ENCODE data around the gene ASAP2.

Gene ASAP2

GRCh38 chr2:9184361-9184760 is 22.3 kb upstream of the ASAP2 start:
- no peak for DNase-seq

- DNase-seq, result peak; percentile 63
These were observed 18.9 kb upstream of the ASAP2 start for GRCh38 chr2:9187620-9188214.

DNA sequence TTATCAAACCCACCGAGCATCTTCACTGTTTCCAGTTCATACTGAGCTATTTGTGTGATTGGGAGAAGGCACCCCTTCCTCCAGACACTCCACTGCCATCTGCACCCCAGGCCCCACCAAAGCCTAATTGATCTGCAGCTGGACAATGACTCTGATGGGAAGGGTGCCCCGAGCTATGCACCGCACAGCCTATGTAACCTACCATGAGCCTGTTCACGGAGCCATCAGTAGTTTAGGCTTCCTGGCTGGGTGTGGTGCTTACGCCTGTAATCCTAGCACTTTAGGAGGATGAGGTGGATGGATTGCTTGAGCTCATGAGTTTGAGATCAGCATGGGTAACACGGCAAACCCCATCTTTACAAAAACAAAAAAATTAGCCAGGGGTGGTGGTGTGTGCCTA is 17.8 kb upstream of the ASAP2 start:
- DNase-seq, result no peak

DNA sequence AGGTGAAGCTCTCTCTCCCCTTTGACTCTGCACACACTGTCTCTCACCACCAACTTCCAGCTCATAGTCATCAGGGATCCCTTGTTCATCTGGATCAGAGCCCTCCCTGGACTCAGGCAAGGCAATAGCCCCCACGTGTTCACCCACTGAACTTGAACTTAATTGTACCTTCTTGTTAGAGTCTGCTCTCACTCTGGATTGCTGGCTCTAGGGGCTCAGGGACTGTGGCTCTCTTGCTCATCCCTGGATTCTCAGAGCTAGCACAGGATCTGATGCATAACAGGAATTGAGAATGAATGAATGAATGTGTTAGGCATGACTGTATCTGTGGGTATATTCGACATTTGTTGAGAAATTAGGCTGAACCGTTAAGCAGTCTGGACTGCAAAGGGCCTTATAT is 16.7 kb upstream of the ASAP2 start:
- no peak for DNase-seq

DNA sequence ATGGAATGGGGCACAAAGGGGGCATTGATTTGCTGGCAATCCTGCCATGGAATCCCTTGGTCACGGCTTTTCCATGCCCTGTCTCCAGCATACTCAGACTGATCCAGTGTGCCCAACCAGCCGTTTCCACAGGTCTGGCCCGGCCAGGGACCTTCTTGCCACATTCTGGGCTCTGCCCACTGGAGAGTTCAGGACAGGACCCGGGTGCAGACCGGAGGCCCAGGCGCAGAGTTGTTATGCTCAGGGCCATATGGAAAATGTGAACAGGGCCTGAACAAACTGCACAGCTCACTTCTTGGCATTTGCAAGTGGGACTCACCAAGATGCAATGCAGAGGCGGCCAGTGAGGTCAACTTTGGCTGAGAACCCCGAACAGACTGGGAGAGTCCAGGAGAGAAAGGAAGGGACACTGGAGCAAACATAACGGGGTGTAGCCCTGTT is 15.6 kb upstream of the ASAP2 start:
- DNase-seq, result peak; percentile 83

DNA sequence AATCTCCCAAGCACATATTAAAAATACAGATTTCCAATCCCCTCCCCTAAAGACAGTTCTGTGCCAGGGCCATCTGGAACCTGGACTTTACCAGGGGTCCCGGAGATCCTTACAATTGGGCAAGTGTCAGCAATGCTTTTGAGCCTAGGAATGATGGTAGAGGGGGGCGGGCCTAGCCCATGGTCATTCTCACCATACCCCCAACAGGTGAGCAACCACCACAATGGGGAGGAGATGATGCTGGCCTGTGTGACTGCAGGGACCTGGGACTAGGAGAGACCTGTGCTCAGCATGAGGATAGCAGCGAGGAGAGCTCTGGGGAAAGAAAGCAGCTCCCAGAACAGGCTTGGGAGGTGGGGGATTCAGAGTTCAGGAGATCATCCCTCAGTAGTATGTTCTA is 13.9 kb upstream of the ASAP2 start:
- no peak for DNase-seq

DNA sequence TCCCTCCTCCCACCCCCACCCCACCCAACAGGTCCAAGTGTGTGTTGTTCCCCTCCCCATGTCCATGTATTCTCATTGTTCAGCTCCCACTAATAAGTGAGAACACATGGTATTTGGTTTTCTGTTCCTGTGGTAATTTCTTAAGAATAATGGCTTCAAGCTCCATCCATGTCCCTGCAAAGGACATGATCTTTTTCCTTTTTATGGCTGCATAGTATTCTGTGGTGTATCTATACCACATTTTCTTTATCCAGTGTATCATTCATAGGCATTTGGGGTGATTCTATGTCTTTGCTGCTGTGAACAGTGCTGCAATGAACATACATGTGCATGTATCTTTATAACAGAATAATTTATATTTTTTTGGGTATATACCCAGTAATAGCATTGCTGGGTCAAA is 12.3 kb upstream of the ASAP2 start:
- DNase-seq, result no peak

- no peak for DNase-seq
These were observed 10.0 kb upstream of the ASAP2 start for GRCh38 chr2:9196637-9197036.

DNA sequence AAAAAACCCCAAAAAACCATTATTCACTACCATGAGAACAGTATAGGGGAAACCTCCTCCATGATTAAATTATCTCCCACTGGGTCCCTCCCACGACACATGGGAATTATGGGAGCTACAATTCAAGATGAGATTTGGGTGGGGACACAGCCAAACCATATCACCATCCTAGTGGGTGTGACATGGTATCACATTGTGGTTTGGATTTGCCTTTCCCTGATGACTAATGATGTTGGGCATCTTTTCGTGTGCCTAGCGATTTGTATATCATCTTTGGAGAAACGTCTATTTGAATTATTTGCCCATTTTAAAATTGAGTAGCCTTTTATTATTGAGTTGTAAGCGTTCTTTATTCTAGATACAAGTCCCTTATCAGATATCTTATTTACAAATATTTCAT is 8.7 kb upstream of the ASAP2 start:
- DNase-seq, result no peak

- peak; percentile 46 for DNase-seq
These were observed 6.6 kb upstream of the ASAP2 start for GRCh38 chr2:9199716-9200632.

DNA sequence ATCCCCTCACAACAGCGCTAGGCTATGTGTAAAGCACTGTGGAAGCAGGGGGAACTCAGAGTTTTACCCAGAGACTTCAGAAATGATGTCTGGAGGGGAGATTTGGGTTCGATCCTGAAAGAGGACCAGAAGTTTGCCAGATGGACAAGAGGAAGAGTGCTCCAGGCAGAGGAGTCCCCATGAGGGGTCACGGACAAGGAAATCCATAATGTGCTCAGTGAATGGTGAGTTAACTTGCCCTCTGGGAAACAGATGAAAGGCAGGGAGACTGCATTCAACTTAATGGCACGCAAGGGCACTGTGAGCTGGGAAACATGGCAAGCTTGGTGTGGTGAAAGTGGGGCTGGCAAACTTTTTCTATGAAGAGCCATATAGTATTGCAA is 6.0 kb upstream of the ASAP2 start:
- no peak for DNase-seq

- peak; percentile 69 for DNase-seq
These were observed 5.3 kb upstream of the ASAP2 start for GRCh38 chr2:9201185-9201891.

- no peak for DNase-seq
These were observed 3.6 kb upstream of the ASAP2 start for GRCh38 chr2:9203006-9203405.

- no peak for DNase-seq
These were observed 2.7 kb upstream of the ASAP2 start for GRCh38 chr2:9203876-9204275.

DNA sequence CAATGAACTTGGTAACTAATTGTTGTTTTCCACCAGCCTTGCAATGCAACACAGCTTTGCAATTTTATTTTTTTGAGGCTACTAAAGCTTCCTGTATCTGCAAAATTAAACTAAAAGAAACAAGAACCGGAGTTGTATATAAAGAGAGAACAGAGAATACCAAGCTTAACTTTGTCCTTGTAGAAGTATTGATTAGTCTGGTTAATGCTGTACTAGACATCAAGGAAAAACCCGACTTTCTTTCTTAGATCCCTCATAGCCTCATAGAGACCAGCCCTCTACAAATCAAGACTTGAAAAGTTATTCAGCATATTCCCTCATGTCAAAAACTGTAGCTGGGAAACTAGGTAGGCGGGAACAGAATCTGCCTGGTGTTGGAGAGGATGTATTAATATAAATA is 1.7 kb upstream of the ASAP2 start:
- DNase-seq, result no peak

- DNase-seq, result no peak
These were observed 1.1 kb upstream of the ASAP2 start for GRCh38 chr2:9205486-9205885.

DNA sequence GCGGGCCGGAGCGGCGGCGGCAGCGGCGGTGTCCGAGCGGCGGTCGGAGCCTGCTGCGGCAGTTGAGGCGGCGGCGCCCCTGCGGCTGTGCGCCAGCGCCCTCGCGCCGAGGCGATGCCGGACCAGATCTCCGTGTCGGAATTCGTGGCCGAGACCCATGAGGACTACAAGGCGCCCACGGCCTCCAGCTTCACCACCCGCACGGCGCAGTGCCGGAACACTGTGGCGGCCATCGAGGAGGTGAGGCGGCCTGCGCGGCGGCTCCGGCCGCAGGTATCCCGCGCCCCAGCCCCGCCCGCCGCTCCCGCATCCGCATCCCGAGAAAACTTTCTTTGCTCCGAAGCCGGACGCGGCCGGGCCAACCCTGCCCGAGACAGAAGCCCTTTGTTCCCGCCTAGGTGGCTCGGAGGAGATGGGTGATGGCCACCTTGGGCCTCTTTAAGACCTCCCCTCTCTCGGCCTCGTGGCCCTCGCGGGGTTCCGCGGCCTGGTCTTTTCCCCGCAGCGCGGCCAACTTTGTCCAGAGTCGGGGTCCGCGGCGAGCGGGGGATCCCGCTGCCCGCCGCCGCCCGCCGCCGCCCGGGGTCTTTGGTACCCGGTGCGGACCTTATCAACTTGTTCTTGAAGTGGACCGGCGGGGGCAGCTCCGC is 504 bp downstream of the ASAP2 start:
- DNase-seq, result peak; percentile 31

DNA sequence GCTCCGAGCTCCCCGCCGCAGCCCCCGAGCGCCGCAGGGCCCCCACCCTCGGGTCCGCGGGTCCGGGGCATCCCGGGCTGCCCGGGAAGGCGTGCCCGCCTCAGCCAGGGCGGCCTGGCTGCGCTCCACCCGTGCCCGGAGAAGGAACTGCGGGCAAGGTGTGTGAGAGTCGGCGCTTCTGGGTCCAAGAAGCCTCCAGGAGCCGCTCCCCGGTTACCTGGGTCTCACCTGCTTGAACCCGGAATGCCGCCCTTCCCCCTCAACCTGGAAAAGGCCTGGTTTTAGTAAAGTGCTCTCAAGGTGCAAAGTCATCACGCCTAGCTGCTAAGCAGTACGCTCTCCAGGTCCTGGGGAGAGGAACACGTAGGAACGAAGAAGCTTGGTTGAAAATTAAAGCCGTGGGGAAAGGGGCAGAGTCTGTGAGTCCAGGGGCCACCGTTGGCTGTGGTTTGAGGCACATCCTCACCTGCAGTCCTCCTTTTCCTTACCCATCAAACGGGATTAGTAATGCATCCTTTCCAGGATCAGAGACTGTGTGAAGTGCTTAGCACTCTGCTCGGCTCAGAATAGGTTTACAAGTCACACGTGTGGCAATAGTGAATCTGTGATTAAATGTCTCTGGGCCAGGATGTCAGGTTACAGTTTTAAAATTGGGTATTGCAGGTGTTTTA is 1.2 kb downstream of the ASAP2 start:
- DNase-seq, result no peak

GRCh38 chr2:9208875-9209274 is 2.3 kb downstream of the ASAP2 start:
- DNase-seq, result no peak

DNA sequence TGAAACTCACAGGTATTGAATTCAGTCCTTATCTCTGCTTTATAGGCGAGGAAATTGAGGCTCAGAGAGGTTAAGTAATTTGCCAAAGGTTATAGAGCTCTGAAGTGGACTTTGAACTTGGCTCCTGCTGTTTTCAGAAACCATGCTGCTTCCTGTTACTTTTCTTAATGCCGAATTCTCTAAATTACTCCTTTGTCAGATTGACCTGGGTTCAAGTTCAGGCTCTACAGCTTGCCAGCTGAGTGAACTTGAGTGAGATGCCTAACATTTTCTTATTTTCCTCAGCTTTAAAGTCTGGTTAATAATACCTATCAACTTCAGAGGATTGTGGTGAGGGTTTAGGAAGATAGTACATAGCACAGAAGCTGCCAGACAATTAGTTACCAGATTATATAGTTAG is 3.4 kb downstream of the ASAP2 start:
- DNase-seq, result no peak

- DNase-seq, result no peak
These were observed 4.9 kb downstream of the ASAP2 start for GRCh38 chr2:9211496-9211895.

GRCh38 chr2:9212010-9212635 is 5.5 kb downstream of the ASAP2 start:
- DNase-seq, result no peak
